IMR-90 (cell line): ENCODE measurements around the gene GUCD1. TPM values are rescaled to one million over a fixed set of nuclear protein-coding genes. Genes with fewer than 3 reads are reported as not detected.
"Not testable (repeated sequence)": the region's sequence is repeated elsewhere in the genome, so short reads cannot be mapped to it uniquely, and the experiment has no call there.

ENCODE experiments used
- ATAC-seq: fragments of 200-7000 bp; cut with Tn5 transposase; 2 replicates; pipeline ENCODE4 v1.9.1; 2020; ENCODE audit warnings: low read depth, mild to moderate bottlenecking, moderate library complexity
- BruUV-seq: library from RNA; stranded (reverse); fragments of 400-500 nt; replicated peaks from 2 replicates; lab custom pipeline; 2021; lab: Mats Ljungman, UMichigan
- CTCF ChIA-PET: fragments of 300-600 bp; formaldehyde crosslinking; extraction: SDS; loops from one replicate; lab custom pipeline; 2021; ENCODE audit warnings: antibody characterized with exemption; lab: Yijun Ruan, JAX
- POLR2A ChIA-PET: fragments of 300-600 bp; sonication (Branson Sonifier 250); formaldehyde crosslinking; loops from one replicate; lab custom pipeline; 2022; ENCODE audit warnings: antibody characterized with exemption; ENCODE audit not compliant: unreplicated experiment; lab: Charles Lee
- DNase-seq: peaks from one replicate; pipeline ENCODE4 v3.0.0; 2013
- H2AFZ ChIP-seq: replicated peaks from 2 replicates; pipeline ENCODE3; 2013; ENCODE audit warnings: low read length, mild to moderate bottlenecking; ENCODE audit not compliant: poor library complexity
- H2AK5ac ChIP-seq: 2 replicates; pipeline ENCODE4 v1.6.1; 2013; ENCODE audit warnings: low read depth, low read length, inconsistent platforms
- H2AK9ac ChIP-seq: replicated peaks from 2 replicates; pipeline ENCODE3; 2013; ENCODE audit warnings: mild to moderate bottlenecking, low read depth, low read length, moderate library complexity; ENCODE audit not compliant: poor library complexity
- H2BK120ac ChIP-seq: 2 replicates; pipeline ENCODE4 v1.6.1; 2013; ENCODE audit warnings: low read depth, low read length, inconsistent platforms
- H2BK15ac ChIP-seq: 3 replicates; pipeline ENCODE4 v1.6.1; 2013; ENCODE audit warnings: low read depth, low read length, inconsistent platforms
- H2BK20ac ChIP-seq: 2 replicates; pipeline ENCODE4 v1.6.1; 2013; ENCODE audit warnings: low read depth, mild to moderate bottlenecking, inconsistent platforms, low read length, moderate library complexity
- H2BK5ac ChIP-seq: 2 replicates; pipeline ENCODE4 v1.6.1; 2013; ENCODE audit warnings: mild to moderate bottlenecking, low read depth, low read length, inconsistent platforms; ENCODE audit not compliant: poor library complexity, severe bottlenecking
- H3K14ac ChIP-seq: replicated peaks from 2 replicates; pipeline ENCODE4 v1.6.1; 2013; ENCODE audit warnings: low read depth, low read length, inconsistent platforms
- H3K18ac ChIP-seq: 2 replicates; pipeline ENCODE4 v1.6.1; 2013; ENCODE audit warnings: low read depth, low read length, control low read depth
- H3K23ac ChIP-seq: 2 replicates; pipeline ENCODE4 v1.6.1; 2013; ENCODE audit warnings: low read depth, low read length, inconsistent platforms
- H3K27ac ChIP-seq: 2 replicates; pipeline ENCODE4 v1.5.1; 2013; ENCODE audit warnings: mild to moderate bottlenecking, control low read depth, low read length; ENCODE audit not compliant: insufficient read depth
- H3K27me3 ChIP-seq: 2 replicates; pipeline ENCODE4 v1.6.1; 2013; ENCODE audit warnings: low read length; ENCODE audit not compliant: control insufficient read depth, insufficient read depth
- H3K36me3 ChIP-seq: 2 replicates; pipeline ENCODE4 v1.6.1; 2013; ENCODE audit warnings: low read length, mixed read lengths; ENCODE audit not compliant: control insufficient read depth, insufficient read depth
- H3K4ac ChIP-seq: 2 replicates; pipeline ENCODE4 v1.6.1; 2013; ENCODE audit warnings: low read depth, low read length, inconsistent platforms
- H3K4me1 ChIP-seq: 2 replicates; pipeline ENCODE4 v1.6.1; 2013; ENCODE audit warnings: low read length, mixed read lengths; ENCODE audit not compliant: control insufficient read depth, insufficient read depth
- H3K4me2 ChIP-seq: 2 replicates; pipeline ENCODE4 v1.6.1; 2013; ENCODE audit warnings: low read depth, mild to moderate bottlenecking, control low read depth, low read length, moderate library complexity
- H3K4me3 ChIP-seq: 2 replicates; pipeline ENCODE4 v1.5.1; 2013; ENCODE audit warnings: low read depth, mild to moderate bottlenecking, control low read depth, low read length, moderate library complexity; ENCODE audit not compliant: insufficient read depth
- H3K56ac ChIP-seq: 2 replicates; pipeline ENCODE4 v1.6.1; 2013; ENCODE audit warnings: low read length, inconsistent platforms; ENCODE audit not compliant: insufficient read depth; ENCODE audit errors: extremely low read depth
- H3K79me1 ChIP-seq, 2 experiments: 2 replicates each; pipeline ENCODE4 v1.6.1; 2013; ENCODE audit warnings: low read length in 2 of 2, inconsistent platforms in 1 of 2, low read depth in 1 of 2
- H3K9ac ChIP-seq: 2 replicates; pipeline ENCODE4 v1.6.1; 2013; ENCODE audit warnings: low read depth, low read length, control low read depth
- H3K9me1 ChIP-seq: 2 replicates; pipeline ENCODE4 v1.6.1; 2013; ENCODE audit warnings: low read length, inconsistent platforms; ENCODE audit not compliant: insufficient read depth
- H3K9me3 ChIP-seq: 2 replicates; pipeline ENCODE4 v1.6.1; 2013; ENCODE audit warnings: low read length; ENCODE audit not compliant: control insufficient read depth, insufficient read depth
- H4K20me1 ChIP-seq: 2 replicates; pipeline ENCODE4 v1.6.1; 2013; ENCODE audit warnings: low read length, inconsistent platforms; ENCODE audit not compliant: insufficient read depth
- H4K5ac ChIP-seq: 2 replicates; pipeline ENCODE4 v1.6.1; 2013; ENCODE audit warnings: mild to moderate bottlenecking, low read depth, low read length, control low read depth
- H4K8ac ChIP-seq, 2 experiments: 2 replicates each; pipeline ENCODE4 v1.6.1; 2013; ENCODE audit warnings: low read depth in 2 of 2, low read length in 2 of 2, control low read depth in 1 of 2, inconsistent platforms in 1 of 2
- H4K91ac ChIP-seq: 2 replicates; pipeline ENCODE4 v1.6.1; 2013; ENCODE audit warnings: low read depth, low read length, inconsistent platforms; ENCODE audit not compliant: insufficient read depth
- BHLHE40 ChIP-seq: fragments of 150-350 bp; IDR thresholded peaks from 2 replicates; pipeline ENCODE4 v1.6.1; 2016; ENCODE audit warnings: mild to moderate bottlenecking, low read depth, low read length
- ELK1 ChIP-seq: fragments of 150-350 bp; IDR thresholded peaks from 2 replicates; pipeline ENCODE4 v1.6.1; 2016; ENCODE audit warnings: low read depth, mild to moderate bottlenecking, low read length, moderate library complexity, borderline replicate concordance
- WGBS, 2 experiments: methylation state at CpG; one replicate each; pipeline versions ENCODE4 v1.1.5 to v1.1.7; 2013; ENCODE audit warnings: missing lambda C conversion rate in 2 of 2; ENCODE audit not compliant: insufficient read length in 1 of 2; ENCODE audit errors: extremely low coverage in 2 of 2; 5-methylcytosine and 5-hydroxymethylcytosine counted together
- dilution Hi-C: fragments of 300-500 bp; cut with HindIII; formaldehyde crosslinking; loops from one replicate; pipeline ENCODE4 v1.14.3; 2018; ENCODE audit warnings: low sequenced_read_pairs; ENCODE audit not compliant: unreplicated experiment
- in situ Hi-C: fragments of 300-500 bp; cut with MboI; formaldehyde crosslinking; loops from 3 replicates; pipeline ENCODE4 v1.14.3; 2019; ENCODE audit warnings: low sequenced_read_pairs, inconsistent platforms, mixed read lengths
- intact Hi-C: fragments of 100-400 bp; cut with micrococcal nuclease; formaldehyde crosslinking; loops from 2 replicates; pipeline ENCODE4 v1.10.0; 2022
- polyA plus RNA-seq, 3 experiments: library from polyadenylated mRNA; depleted of rRNA; stranded (reverse); fragments of >200 nt; gene quantifications; 2 replicates each; pipeline ENCODE4 v1.2.3, GENCODE V29; 2012; ENCODE audit warnings: low replicate concordance in 1 of 3
- total RNA-seq: library from RNA; depleted of rRNA; stranded (reverse); fragments of >200 nt; gene quantifications from 2 replicates; pipeline ENCODE4 v1.2.3, GENCODE V29; 2012

GUCD1 gene
- total and polyA plus RNA-seq, 2 of the 4 experiments (the other 2 are of a cell fraction) = 97.6 to 143 TPM

- Histone ChIP-seq H3K36me3 (peaks cover 10% of the 10 kb centered on the region), H2BK20ac (no peak overlapping the region), H3K56ac (peak overlapping the region; percentile 89), H4K91ac (peak overlapping the region; percentile 64), H3K9ac (peak overlapping the region; percentile 93), H3K14ac (peak overlapping the region; percentile 31), H3K23ac (peak overlapping the region; percentile 99), H4K8ac (peak overlapping the region; percentile 70 to 82; a peak in 2 of 4 replicates), H3K9me3 (no peaks in the 10 kb centered on the region), H3K18ac (no peak overlapping the region), H4K5ac (peak overlapping the region; percentile 14), H2BK15ac (no peak overlapping the region; the same call in 2 of the 3 replicates), H3K27me3 (no peaks in the 10 kb centered on the region), H3K79me1 (peaks cover 39 to 79% of the 10 kb centered on the region in 2 experiments), H2AK9ac (peak overlapping the region; percentile 100), H3K9me1 (peaks cover 24% of the 10 kb centered on the region), H3K4me2 (peak overlapping the region; percentile 95), H3K4ac (peak overlapping the region; percentile 91), H3K4me3 (peak overlapping the region; percentile 85), H4K20me1 (peaks cover 49% of the 10 kb centered on the region), H2BK120ac (0 out of 2 replicates have a peak overlapping the region, but pooled peaks have one; percentile 9), H3K4me1 (peaks cover 7% of the 10 kb centered on the region), H3K27ac (peak overlapping the region; percentile 93), H2BK5ac (peak overlapping the region; percentile 68), H2AK5ac (peak overlapping the region; percentile 87), H2AFZ (peak overlapping the region; percentile 89)
- ATAC-seq (no peak), DNase-seq (peak; percentile 40)
- BruUV-seq = no TSS peak
- dilution Hi-C loops (no loop called here), intact Hi-C loops (no loop called here), in situ Hi-C loops (no loop called here)
- ChIA-PET POLR2A (no interaction called here), CTCF (no interaction called here)
- TF ChIP-seq ELK1 = no peak
- TF ChIP-seq BHLHE40 = peak; percentile 17; the same call in 1 of the 2 replicates
- 17% methylated on average over 1 of the region's 12 CpGs; no CpG with 5 or more reads in 1 of the 2 experiments for WGBS, 2 experiments
Measured at GRCh38 chr22:24553597-24554312, 1.2 kb downstream of the GUCD1 start.

GRCh38 chr22:24552503-24553286 is 2.2 kb downstream of the GUCD1 start:
- H3K18ac ChIP-seq, H4K91ac ChIP-seq, ATAC-seq, POLR2A ChIA-PET, H3K4me2 ChIP-seq, in situ Hi-C loops, H4K8ac ChIP-seq, H3K27ac ChIP-seq, H3K4me1 ChIP-seq, H3K14ac ChIP-seq, H2AK5ac ChIP-seq, H2BK15ac ChIP-seq, BruUV-seq, DNase-seq, H3K4me3 ChIP-seq, CTCF ChIA-PET, H3K56ac ChIP-seq, H3K9ac ChIP-seq, H2AFZ ChIP-seq, H2BK120ac ChIP-seq, H3K9me3 ChIP-seq, H3K27me3 ChIP-seq, H4K5ac ChIP-seq, H2BK20ac ChIP-seq, H2BK5ac ChIP-seq, H3K4ac ChIP-seq, dilution Hi-C loops, intact Hi-C loops: not testable (repeated sequence)
- WGBS, 2 experiments = no CpG with 5 or more reads among the region's 10 CpGs
- H3K23ac ChIP-seq = peak overlapping the region; percentile 0; the same call in 1 of the 2 replicates
- H3K36me3 ChIP-seq = peaks cover 15% of the 10 kb centered on the region
- H3K79me1 ChIP-seq = peaks cover 36 to 82% of the 10 kb centered on the region in 2 experiments
- H2AK9ac ChIP-seq = peak overlapping the region; percentile 4
- peaks cover 48% of the 10 kb centered on the region for H4K20me1 ChIP-seq
- peaks cover 24% of the 10 kb centered on the region for H3K9me1 ChIP-seq
